ENCODE results near the gene HNRNPR. TPM values are rescaled to one million over a fixed set of nuclear protein-coding genes. Genes with fewer than 3 reads are reported as not detected.

HNRNPR gene
- total RNA-seq, 2 experiments from 2014 or later = 190 to 203 TPM

- TF ChIP-seq CTCF (IDR thresholded peaks at IDR 0.05) = no peak
- intact Hi-C loops (cut with micrococcal nuclease) = no loop called here
- Mint-ChIP-seq H3K9me3 (no peaks in the 10 kb centered on the region), H3K36me3 (ENCODE audit: low read depth) (peaks cover 9% of the 10 kb centered on the region), H3K4me3 (no peak overlapping the region), H3K27ac (no peak overlapping the region), H3K4me1 (ENCODE audit: low read depth) (peaks cover 13% of the 10 kb centered on the region), H3K27me3 (no peaks in the 10 kb centered on the region)
- ATAC-seq = no peak
- ChIA-PET POLR2A (interaction anchor here (1.2 kb wide), 2 partner anchors 28 to 56 kb away, joined by 3 read pairs; partner anchors contain the start of gene HNRNPR), CTCF (no interaction called here)
- no peak for DNase-seq
These were observed 28.1 kb upstream of the HNRNPR start for GRCh38 chr1:23371987-23372880.

GRCh38 chr1:23370709-23371584 lies 26.9 kb upstream of the HNRNPR start:
- peaks cover 2% of the 10 kb centered on the region for H3K9me3 Mint-ChIP-seq
- H3K36me3 Mint-ChIP-seq (ENCODE audit: low read depth) = peaks cover 21% of the 10 kb centered on the region
- no peak for TF ChIP-seq CTCF (IDR thresholded peaks at IDR 0.05)
- DNase-seq = no peak
- ChIA-PET POLR2A (interaction anchor here (1.2 to 1.5 kb wide), 3 partner anchors 24 to 55 kb away, joined by 3 to 4 read pairs (median 3); partner anchors contain the start of gene HNRNPR), CTCF (interaction anchor here (0.6 kb wide), 1 partner anchor 59 kb away, joined by 3 read pairs; no protein-coding TSS in a partner anchor)
- intact Hi-C loops (cut with micrococcal nuclease) = no loop called here
- ATAC-seq = no peak
- peak overlapping the region; percentile 95 for H3K4me3 Mint-ChIP-seq
- no peak overlapping the region for H3K27ac Mint-ChIP-seq
- peaks cover 24% of the 10 kb centered on the region for H3K4me1 Mint-ChIP-seq (ENCODE audit: low read depth)
- no peaks in the 10 kb centered on the region for H3K27me3 Mint-ChIP-seq

GRCh38 chr1:23370330-23370708 lies 26.2 kb upstream of the HNRNPR start:
- ChIA-PET POLR2A (interaction anchor here (1.5 to 5.4 kb wide), 2 partner anchors 25 kb away, joined by 4 to 44 read pairs; partner anchors contain the start of gene HNRNPR), CTCF (interaction anchor here (0.6 kb wide), 1 partner anchor 59 kb away, joined by 3 read pairs; no protein-coding TSS in a partner anchor)
- Mint-ChIP-seq H3K9me3 (peaks cover 3% of the 10 kb centered on the region), H3K36me3 (ENCODE audit: low read depth) (peaks cover 25% of the 10 kb centered on the region), H3K27ac (no peak overlapping the region), H3K27me3 (no peaks in the 10 kb centered on the region), H3K4me1 (ENCODE audit: low read depth) (peaks cover 26% of the 10 kb centered on the region), H3K4me3 (peak overlapping the region; percentile 95)
- no peak for TF ChIP-seq CTCF (IDR thresholded peaks at IDR 0.05)
- ATAC-seq (no peak), DNase-seq (no peak)
- intact Hi-C loops (cut with micrococcal nuclease) = no loop called here

GRCh38 chr1:23369335-23370013 lies 25.4 kb upstream of the HNRNPR start, which contains the start of gene ZNF436:
Gene ZNF436 (minus strand): TSS chr1:23369836. CDS start chr1:23368005, 1,831 bp downstream.
- ATAC-seq = no peak
- Mint-ChIP-seq H3K36me3 (ENCODE audit: low read depth) (peaks cover 29% of the 10 kb centered on the region), H3K9me3 (peaks cover 5% of the 10 kb centered on the region), H3K27ac (peak within 1 kb of the TSS; percentile 98), H3K4me3 (peak within 1 kb of the TSS; percentile 95), H3K27me3 (no peaks in the 10 kb centered on the region), H3K4me1 (ENCODE audit: low read depth) (peaks cover 26% of the 10 kb centered on the region)
- intact Hi-C loops (cut with micrococcal nuclease) = loop anchor here (2.0 kb wide), 1 partner anchor 25 kb away; the partner anchor contains the start of gene HNRNPR
- CTCF ChIA-PET = no interaction called here
- no peak for TF ChIP-seq CTCF (IDR thresholded peaks at IDR 0.05)
- DNase-seq = peak; percentile 74
- POLR2A ChIA-PET = interaction anchor here (1.5 to 5.4 kb wide), 3 partner anchors 24 to 322 kb away, joined by 4 to 44 read pairs (median 8); partner anchors contain the start of genes HNRNPR and RPL11

Data from activated CD8-positive, alpha-beta T cell treated with anti-CD3 and anti-CD28 coated beads for 36 hours (primary cell).